A549 (cell line): Measurements from ENCODE around the gene SCARF1.

Experiments used
- JUN ChIP-seq, 2 experiments: fragments of >200 bp; sonication (Bioruptor Twin); formaldehyde crosslinking; IDR thresholded peaks; 2 replicates in 1 of 2; 3 replicates in 1 of 2; pipeline ENCODE4 v1.6.1; 2016 to 2017
- MAFK ChIP-seq: fragments of 450-650 bp; IDR thresholded peaks from 2 replicates; pipeline ENCODE4 v1.6.1; 2014; ENCODE audit not compliant: partially characterized antibody
- TF ChIP-seq, protein P1 (sequence below): fragments of >200 bp; sonication (Bioruptor Twin); formaldehyde crosslinking; IDR thresholded peaks from 3 replicates; pipeline ENCODE4 v1.5.1; 2016

DNA sequence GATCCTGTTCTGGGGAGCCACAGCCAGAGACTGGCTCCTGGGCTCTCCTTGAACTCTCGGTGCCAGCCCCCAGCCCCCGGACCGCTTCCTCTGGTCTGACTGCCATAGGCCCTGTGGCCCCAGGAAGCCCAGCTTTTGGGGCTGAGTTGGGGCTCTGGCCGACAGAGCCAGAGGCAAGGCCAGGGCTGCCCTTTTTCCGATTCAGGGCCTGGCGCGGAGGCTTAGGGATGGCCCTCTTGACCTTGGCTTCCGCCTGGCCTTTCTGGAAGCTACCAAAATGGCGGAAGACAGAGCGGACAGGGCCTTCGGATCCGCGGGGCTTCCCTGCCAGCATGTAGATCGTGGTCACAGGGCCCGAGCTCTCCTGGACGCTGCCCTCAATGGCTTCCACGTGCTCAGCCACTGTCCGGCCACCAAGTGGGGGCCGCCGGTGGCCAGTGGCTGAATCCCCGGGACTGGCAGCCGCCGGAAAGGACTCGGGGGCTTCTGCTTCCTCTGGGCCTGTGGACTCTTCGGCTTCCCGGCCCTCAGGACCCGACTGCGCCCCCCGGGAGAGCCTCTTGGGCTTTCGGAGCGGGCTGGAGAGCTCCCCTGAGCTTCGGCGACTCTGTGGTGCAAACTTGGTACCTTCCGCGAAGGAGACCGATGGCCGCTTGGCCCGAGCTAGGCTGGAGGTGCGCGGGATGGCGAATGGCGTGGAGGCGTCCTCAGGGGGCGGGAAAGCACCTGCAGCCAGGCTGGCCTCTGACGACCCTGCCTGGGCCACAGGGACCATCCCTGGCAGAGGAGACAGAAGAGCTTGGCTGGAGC lies 10.5 kb downstream of the SCARF1 start:
- TF ChIP-seq, protein P1, sequence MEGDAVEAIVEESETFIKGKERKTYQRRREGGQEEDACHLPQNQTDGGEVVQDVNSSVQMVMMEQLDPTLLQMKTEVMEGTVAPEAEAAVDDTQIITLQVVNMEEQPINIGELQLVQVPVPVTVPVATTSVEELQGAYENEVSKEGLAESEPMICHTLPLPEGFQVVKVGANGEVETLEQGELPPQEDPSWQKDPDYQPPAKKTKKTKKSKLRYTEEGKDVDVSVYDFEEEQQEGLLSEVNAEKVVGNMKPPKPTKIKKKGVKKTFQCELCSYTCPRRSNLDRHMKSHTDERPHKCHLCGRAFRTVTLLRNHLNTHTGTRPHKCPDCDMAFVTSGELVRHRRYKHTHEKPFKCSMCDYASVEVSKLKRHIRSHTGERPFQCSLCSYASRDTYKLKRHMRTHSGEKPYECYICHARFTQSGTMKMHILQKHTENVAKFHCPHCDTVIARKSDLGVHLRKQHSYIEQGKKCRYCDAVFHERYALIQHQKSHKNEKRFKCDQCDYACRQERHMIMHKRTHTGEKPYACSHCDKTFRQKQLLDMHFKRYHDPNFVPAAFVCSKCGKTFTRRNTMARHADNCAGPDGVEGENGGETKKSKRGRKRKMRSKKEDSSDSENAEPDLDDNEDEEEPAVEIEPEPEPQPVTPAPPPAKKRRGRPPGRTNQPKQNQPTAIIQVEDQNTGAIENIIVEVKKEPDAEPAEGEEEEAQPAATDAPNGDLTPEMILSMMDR: no peak
- TF ChIP-seq JUN (IDR thresholded peaks at IDR 0.05): no peak
- TF ChIP-seq MAFK: no peak
